Activated naive CD4-positive, alpha-beta T cell treated with Interleukin-2 at 50 U/mL for 16 hours (primary cell): ENCODE results near the gene DBH.
"Not testable (repeated sequence)": the region's sequence is repeated elsewhere in the genome, so short reads cannot be mapped to it uniquely, and the experiment has no call there.

Source experiments
- DNase-seq: peaks from one replicate; pipeline ENCODE4 v3.0.0-alpha.2; 2020

Gene DBH

GRCh38 chr9:133605446-133605845 is 30.7 kb upstream of the DBH start:
- DNase-seq: no peak

- no peak for DNase-seq
These were observed 30.1 kb upstream of the DBH start for GRCh38 chr9:133605856-133606707.

- no peak for DNase-seq
These were observed 29.5 kb upstream of the DBH start for GRCh38 chr9:133606708-133607025.

- no peak for DNase-seq
These were observed 28.8 kb upstream of the DBH start for GRCh38 chr9:133607381-133607780.

GRCh38 chr9:133607976-133608375 is 28.2 kb upstream of the DBH start:
- no peak for DNase-seq

GRCh38 chr9:133608382-133608781 is 27.8 kb upstream of the DBH start:
- DNase-seq: no peak

- DNase-seq: no peak
These were observed 27.3 kb upstream of the DBH start for GRCh38 chr9:133608889-133609288.

- peak; percentile 13 for DNase-seq
These were observed 26.7 kb upstream of the DBH start, which contains the start of gene FAM163B for GRCh38 chr9:133609311-133610098. FAM163B (minus strand) TSS chr9:133609389; CDS start chr9:133580223, 29,166 bp downstream.

GRCh38 chr9:133610845-133611244 is 25.3 kb upstream of the DBH start:
- DNase-seq: no peak

- no peak for DNase-seq
These were observed 24.1 kb upstream of the DBH start for GRCh38 chr9:133612051-133612450.

- DNase-seq: no peak
These were observed 23.3 kb upstream of the DBH start for GRCh38 chr9:133612816-133613215.

GRCh38 chr9:133613432-133613831 is 22.7 kb upstream of the DBH start:
- no peak for DNase-seq

- no peak for DNase-seq
These were observed 22.1 kb upstream of the DBH start for GRCh38 chr9:133614056-133614455.

GRCh38 chr9:133614678-133615077 is 21.5 kb upstream of the DBH start:
- no peak for DNase-seq

- no peak for DNase-seq
These were observed 21.0 kb upstream of the DBH start for GRCh38 chr9:133615186-133615585.

GRCh38 chr9:133615606-133616188 is 20.5 kb upstream of the DBH start:
- DNase-seq: no peak

- no peak for DNase-seq
These were observed 19.3 kb upstream of the DBH start for GRCh38 chr9:133616643-133617405.

- no peak for DNase-seq
These were observed 17.4 kb upstream of the DBH start for GRCh38 chr9:133618726-133619125.

- peak; percentile 45 for DNase-seq
These were observed 16.4 kb upstream of the DBH start for GRCh38 chr9:133619791-133620190.

GRCh38 chr9:133621725-133622267 is 14.4 kb upstream of the DBH start:
- no peak for DNase-seq

- DNase-seq: no peak
These were observed 13.6 kb upstream of the DBH start for GRCh38 chr9:133622555-133622954.

GRCh38 chr9:133626008-133626407 is 10.2 kb upstream of the DBH start:
- not testable (repeated sequence) for DNase-seq

- no peak for DNase-seq
These were observed 8.8 kb upstream of the DBH start for GRCh38 chr9:133627341-133627740.
